ENCODE results near the gene YY1AP1.

DNA sequence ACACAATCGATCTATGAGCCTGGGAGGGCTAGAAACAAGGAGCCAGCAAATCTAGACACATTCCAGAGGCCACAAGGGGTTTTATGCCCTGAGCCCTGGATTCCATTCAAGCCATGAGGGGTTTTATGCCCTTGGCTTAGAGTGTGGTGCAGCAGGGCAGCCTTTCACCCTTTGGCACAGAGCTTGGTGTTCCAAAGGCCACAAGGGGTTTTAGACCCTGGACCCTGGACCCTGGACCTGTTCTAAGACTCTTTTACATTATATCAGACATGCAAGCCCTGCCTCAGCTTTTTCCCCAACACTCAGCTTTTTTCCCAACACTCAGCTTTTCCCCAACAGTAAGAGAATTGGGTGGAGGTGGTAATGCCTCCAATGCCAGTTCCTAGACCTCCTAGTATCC lies 65.2 kb downstream of the YY1AP1 start:
- TF ChIP-seq, protein P1, sequence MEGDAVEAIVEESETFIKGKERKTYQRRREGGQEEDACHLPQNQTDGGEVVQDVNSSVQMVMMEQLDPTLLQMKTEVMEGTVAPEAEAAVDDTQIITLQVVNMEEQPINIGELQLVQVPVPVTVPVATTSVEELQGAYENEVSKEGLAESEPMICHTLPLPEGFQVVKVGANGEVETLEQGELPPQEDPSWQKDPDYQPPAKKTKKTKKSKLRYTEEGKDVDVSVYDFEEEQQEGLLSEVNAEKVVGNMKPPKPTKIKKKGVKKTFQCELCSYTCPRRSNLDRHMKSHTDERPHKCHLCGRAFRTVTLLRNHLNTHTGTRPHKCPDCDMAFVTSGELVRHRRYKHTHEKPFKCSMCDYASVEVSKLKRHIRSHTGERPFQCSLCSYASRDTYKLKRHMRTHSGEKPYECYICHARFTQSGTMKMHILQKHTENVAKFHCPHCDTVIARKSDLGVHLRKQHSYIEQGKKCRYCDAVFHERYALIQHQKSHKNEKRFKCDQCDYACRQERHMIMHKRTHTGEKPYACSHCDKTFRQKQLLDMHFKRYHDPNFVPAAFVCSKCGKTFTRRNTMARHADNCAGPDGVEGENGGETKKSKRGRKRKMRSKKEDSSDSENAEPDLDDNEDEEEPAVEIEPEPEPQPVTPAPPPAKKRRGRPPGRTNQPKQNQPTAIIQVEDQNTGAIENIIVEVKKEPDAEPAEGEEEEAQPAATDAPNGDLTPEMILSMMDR (IDR thresholded peaks at IDR 0.05; ENCODE audit: borderline replicate concordance, extremely low read depth, low read length, poor library complexity, severe bottlenecking) = no peak
- no peak for TF ChIP-seq EZH2 (IDR thresholded peaks at IDR 0.05; ENCODE audit: borderline replicate concordance, low read depth, low read length, severe bottlenecking)
